MM.1S (cell line): Measurements from ENCODE around the gene ST6GAL1.

Source experiments
- EZH2 ChIP-seq: fragments of 300-600 bp; sonication (generic); optimal IDR thresholded peaks from 2 replicates; pipeline ENCODE3; 2017; ENCODE audit warnings: low read depth, mild to moderate bottlenecking, antibody characterized with exemption, low read length, mixed read lengths
- EZH2phosphoT487 ChIP-seq: fragments of 300-600 bp; sonication (generic); IDR thresholded peaks from 2 replicates; pipeline ENCODE4 v1.6.1; 2018; ENCODE audit warnings: antibody characterized with exemption, low read length
- TF ChIP-seq, protein P1 (sequence below): fragments of 300-600 bp; sonication (generic); IDR thresholded peaks from 2 replicates; pipeline ENCODE4 v1.5.1; 2016; ENCODE audit warnings: antibody characterized with exemption, low read length, mixed read lengths

DNA sequence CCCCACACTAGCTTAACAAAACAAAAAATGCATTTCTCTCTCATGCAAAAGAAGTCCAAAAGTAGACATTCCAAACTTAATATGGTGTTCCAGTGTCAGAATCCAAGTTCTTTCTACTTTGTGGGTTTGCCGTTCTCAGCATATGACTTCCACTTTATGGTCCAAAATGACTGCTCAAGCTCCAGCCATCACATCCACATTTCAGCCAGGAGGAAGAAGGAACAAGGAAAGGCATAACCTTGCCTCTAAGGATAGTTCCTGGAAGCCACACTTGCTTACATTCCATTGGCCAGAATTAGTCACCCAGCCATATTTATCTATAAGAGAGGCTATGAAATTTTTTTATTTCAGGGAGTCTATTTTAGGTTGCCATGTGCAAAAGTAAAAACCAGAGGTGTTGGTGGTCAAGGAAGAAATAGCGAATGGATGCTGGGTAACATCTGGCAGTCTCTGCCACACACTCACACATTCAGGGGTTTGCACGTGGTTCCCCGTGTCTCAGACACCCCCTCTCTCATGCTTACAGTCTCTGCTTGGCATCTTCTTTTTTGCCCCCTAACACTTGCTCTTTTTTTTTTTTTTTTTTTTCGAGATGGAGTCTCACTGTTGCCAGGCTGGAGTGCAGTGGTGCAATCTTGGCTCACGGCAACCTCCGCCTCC is 139.7 kb downstream of the ST6GAL1 start:
- TF ChIP-seq, protein P1, sequence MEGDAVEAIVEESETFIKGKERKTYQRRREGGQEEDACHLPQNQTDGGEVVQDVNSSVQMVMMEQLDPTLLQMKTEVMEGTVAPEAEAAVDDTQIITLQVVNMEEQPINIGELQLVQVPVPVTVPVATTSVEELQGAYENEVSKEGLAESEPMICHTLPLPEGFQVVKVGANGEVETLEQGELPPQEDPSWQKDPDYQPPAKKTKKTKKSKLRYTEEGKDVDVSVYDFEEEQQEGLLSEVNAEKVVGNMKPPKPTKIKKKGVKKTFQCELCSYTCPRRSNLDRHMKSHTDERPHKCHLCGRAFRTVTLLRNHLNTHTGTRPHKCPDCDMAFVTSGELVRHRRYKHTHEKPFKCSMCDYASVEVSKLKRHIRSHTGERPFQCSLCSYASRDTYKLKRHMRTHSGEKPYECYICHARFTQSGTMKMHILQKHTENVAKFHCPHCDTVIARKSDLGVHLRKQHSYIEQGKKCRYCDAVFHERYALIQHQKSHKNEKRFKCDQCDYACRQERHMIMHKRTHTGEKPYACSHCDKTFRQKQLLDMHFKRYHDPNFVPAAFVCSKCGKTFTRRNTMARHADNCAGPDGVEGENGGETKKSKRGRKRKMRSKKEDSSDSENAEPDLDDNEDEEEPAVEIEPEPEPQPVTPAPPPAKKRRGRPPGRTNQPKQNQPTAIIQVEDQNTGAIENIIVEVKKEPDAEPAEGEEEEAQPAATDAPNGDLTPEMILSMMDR = no peak
- no peak for TF ChIP-seq EZH2phosphoT487
- TF ChIP-seq EZH2 = no peak
